CD14-positive monocyte (primary cell): ENCODE results near the gene GNG4. TPM values are rescaled to one million over a fixed set of nuclear protein-coding genes. Genes with fewer than 3 reads are reported as not detected.

Experiments used
- DNase-seq, 3 donors: peaks; one replicate each; pipeline ENCODE4 v3.0.0-alpha.2; 2011 to 2022
- H2AFZ ChIP-seq: 2 replicates; pipeline ENCODE4 v1.6.0; 2012; ENCODE audit warnings: mild to moderate bottlenecking, low read depth, low read length, inconsistent platforms; ENCODE audit not compliant: insufficient read depth, poor library complexity, severe bottlenecking
- H3K27ac ChIP-seq, 2 donors: 1 replicate in 1 of 2; 2 replicates in 1 of 2; pipeline ENCODE4 v1.5.1; 2012 to 2013; ENCODE audit warnings: low read length in 2 of 2, control low read depth in 1 of 2, inconsistent platforms in 1 of 2, low read depth in 1 of 2, mild to moderate bottlenecking in 1 of 2
- H3K27me3 ChIP-seq, 2 donors: one replicate each; pipeline versions ENCODE4 v1.6.0 to v1.6.1; 2011 to 2013; ENCODE audit warnings: low read length in 2 of 2; ENCODE audit not compliant: control insufficient read depth in 2 of 2, insufficient read depth in 2 of 2
- H3K36me3 ChIP-seq, 2 donors: replicated peaks in 1 of 2; 1 replicate in 1 of 2; 2 replicates in 1 of 2; pipeline versions ENCODE4 v1.5.1 to v1.6.1; 2012 to 2013; ENCODE audit warnings: low read length in 2 of 2, control low read depth in 1 of 2, inconsistent platforms in 1 of 2, mild to moderate bottlenecking in 1 of 2; ENCODE audit not compliant: insufficient read depth in 2 of 2, control insufficient read depth in 1 of 2
- H3K4me1 ChIP-seq, 2 donors: 1 replicate in 1 of 2; 2 replicates in 1 of 2; pipeline versions ENCODE4 v1.5.1 to v1.6.1; 2012 to 2013; ENCODE audit warnings: low read length in 2 of 2, control low read depth in 1 of 2, inconsistent platforms in 1 of 2, mild to moderate bottlenecking in 1 of 2, moderate library complexity in 1 of 2; ENCODE audit not compliant: insufficient read depth in 2 of 2, control insufficient read depth in 1 of 2
- H3K4me2 ChIP-seq: replicated peaks from 2 replicates; pipeline ENCODE3; 2012; ENCODE audit warnings: low read length, moderate library complexity, mild to moderate bottlenecking; ENCODE audit not compliant: poor library complexity, severe bottlenecking; ENCODE audit errors: extremely low read depth
- H3K4me3 ChIP-seq, 3 experiments: fragments of 200-600 bp in 1 of 3; sonication (generic) in 1 of 3; replicated peaks in 1 of 3; 1 replicate in 2 of 3; 2 replicates in 1 of 3; pipeline ENCODE4 v1.5.1; 2011 to 2013; ENCODE audit warnings: low read length in 3 of 3, mild to moderate bottlenecking in 3 of 3, control low read depth in 2 of 3, low read depth in 2 of 3, inconsistent platforms in 1 of 3, moderate library complexity in 1 of 3
- H3K79me2 ChIP-seq: 2 replicates; pipeline ENCODE4 v1.6.0; 2012; ENCODE audit warnings: mild to moderate bottlenecking, control low read depth, inconsistent platforms, low read length, moderate library complexity; ENCODE audit not compliant: insufficient read depth
- H3K9ac ChIP-seq: 2 replicates; pipeline ENCODE4 v1.6.0; 2017; ENCODE audit warnings: low read length, mild to moderate bottlenecking; ENCODE audit not compliant: insufficient read depth, poor library complexity, severe bottlenecking
- H3K9me3 ChIP-seq, 2 donors: replicated peaks in 1 of 2; 1 replicate in 1 of 2; 2 replicates in 1 of 2; pipeline versions ENCODE4 v1.5.1 to v1.6.1; 2012 to 2013; ENCODE audit warnings: low read length in 2 of 2, control low read depth in 1 of 2; ENCODE audit not compliant: control insufficient read depth in 1 of 2, insufficient read depth in 1 of 2
- H4K20me1 ChIP-seq: 2 replicates; pipeline ENCODE4 v1.6.0; 2012; ENCODE audit warnings: mild to moderate bottlenecking, low read length, control low read depth, moderate library complexity; ENCODE audit not compliant: insufficient read depth
- H3K27ac Mint-ChIP-seq, 7 donors: one replicate each; pipeline ENCODE4 v1.8.0; 2020; ENCODE audit warnings: mild to moderate bottlenecking in 7 of 7, mixed read lengths in 7 of 7, moderate library complexity in 6 of 7, inconsistent platforms in 2 of 7
- H3K27me3 Mint-ChIP-seq, 3 donors: one replicate each; pipeline ENCODE4 v1.8.0; 2021 to 2022; ENCODE audit warnings: low read depth in 3 of 3, mild to moderate bottlenecking in 3 of 3, mixed read lengths in 3 of 3, moderate library complexity in 3 of 3, inconsistent platforms in 1 of 3
- H3K36me3 Mint-ChIP-seq, 2 donors: one replicate each; pipeline ENCODE4 v1.8.0; 2020; ENCODE audit warnings: mixed read lengths in 2 of 2, inconsistent platforms in 1 of 2, mild to moderate bottlenecking in 1 of 2
- H3K4me1 Mint-ChIP-seq: one replicate; pipeline ENCODE4 v1.8.0; 2020; ENCODE audit warnings: mild to moderate bottlenecking, mixed read lengths
- H3K4me3 Mint-ChIP-seq, 2 donors: one replicate each; pipeline ENCODE4 v1.8.0; 2020; ENCODE audit warnings: mild to moderate bottlenecking in 2 of 2, mixed read lengths in 2 of 2, moderate library complexity in 1 of 2
- H3K9me3 Mint-ChIP-seq, 7 donors: one replicate each; pipeline ENCODE4 v1.8.0; 2020 to 2022; ENCODE audit warnings: mixed read lengths in 7 of 7, mild to moderate bottlenecking in 6 of 7, moderate library complexity in 6 of 7, inconsistent platforms in 2 of 7
- WGBS: methylation state at CpG from one replicate; pipeline ENCODE4 v1.1.5; 2013; ENCODE audit warnings: missing lambda C conversion rate; ENCODE audit not compliant: insufficient coverage; 5-methylcytosine and 5-hydroxymethylcytosine counted together
- intact Hi-C, 2 donors: fragments of 100-400 bp; cut with micrococcal nuclease; formaldehyde crosslinking; loops; one replicate each; pipeline versions ENCODE4 v1.15.0 to v1.15.1; 2023
- polyA plus RNA-seq, 3 donors: library from polyadenylated mRNA; depleted of rRNA in 1 of 3; unstranded in 2 of 3; stranded (reverse) in 1 of 3; fragments of 300-500 nt in 2 of 3; fragments of >200 nt in 1 of 3; fragmentation: Illumina TruSeq in 2 of 3; gene quantifications; 1 replicate in 2 of 3; 2 replicates in 1 of 3; pipeline ENCODE4 v1.2.3, GENCODE V29; 2012 to 2021
- TF ChIP-seq, protein P1 (sequence below): fragments of 200-600 bp; IDR thresholded peaks from one replicate; pipeline ENCODE4 v1.8.0; 2022; ENCODE audit warnings: antibody characterized with exemption, mild to moderate bottlenecking

Gene GNG4
- polyA plus RNA-seq, 3 donors = not detected

DNA sequence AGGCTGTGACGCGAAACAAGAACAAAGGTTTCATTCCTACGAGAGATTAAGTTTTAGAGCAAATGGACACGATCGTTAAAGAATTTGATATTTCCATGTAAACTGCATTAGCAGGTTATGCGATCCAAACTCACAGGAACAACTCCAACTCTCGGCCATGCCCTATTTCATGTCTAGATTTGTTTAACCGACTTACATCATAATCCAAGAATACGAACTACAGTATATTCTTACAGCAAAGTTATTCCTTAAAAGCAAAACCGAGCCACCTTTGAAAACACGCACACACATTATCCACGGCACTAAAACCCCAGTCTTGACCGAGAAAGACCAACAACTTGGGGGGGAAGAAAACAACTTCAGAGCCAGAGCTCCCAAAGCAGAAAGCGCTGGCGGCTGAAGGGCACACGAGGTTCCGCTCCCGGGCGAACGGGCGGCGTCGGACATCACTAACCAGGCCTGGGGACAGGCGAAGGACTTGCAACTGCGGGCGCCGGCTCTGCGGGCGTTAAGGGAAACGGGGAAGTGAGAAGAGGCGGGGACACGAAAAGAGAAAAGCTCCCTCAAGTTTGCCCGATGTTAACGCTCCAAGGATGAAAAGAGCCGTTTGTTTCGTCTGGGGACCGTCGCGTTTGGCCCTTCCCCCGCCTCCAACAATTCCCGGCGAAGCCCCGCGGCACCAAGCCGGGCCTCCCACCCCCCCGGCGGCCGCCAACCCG lies 146.0 kb downstream of the GNG4 start:
- Histone ChIP-seq H3K4me1 (peaks cover 24% of the 10 kb centered on the region in 2 donors), H3K4me3 (peak overlapping the region; percentile 52 to 91 (median 60)), H3K4me2 (peak overlapping the region; percentile 86), H3K9me3 (no peaks in the 10 kb centered on the region), H3K27me3 (no peaks in the 10 kb centered on the region), H3K36me3 (no peaks in the 10 kb centered on the region), H3K27ac (peak overlapping the region; percentile 57 to 93), H2AFZ (peak overlapping the region; percentile 86), H3K79me2 (peaks cover 46% of the 10 kb centered on the region), H3K9ac (peak overlapping the region; percentile 88), H4K20me1 (peaks cover 49% of the 10 kb centered on the region)
- intact Hi-C loops = loop anchor here (5.0 to 10.0 kb wide), 3 partner anchors 176 to 1291 kb away; partner anchors contain the start of genes ARID4B (in 2 of the 2), GGPS1 (in 2 of the 2) and MTR (in 1 of the 2)
- Mint-ChIP-seq H3K36me3 (no peaks in the 10 kb centered on the region), H3K27me3 (peaks cover 0 to 2% (median 0%) of the 10 kb centered on the region in 3 donors), H3K4me1 (peaks cover 23% of the 10 kb centered on the region), H3K27ac (peak overlapping the region; percentile 74 to 94 (median 90)), H3K9me3 (no peaks in the 10 kb centered on the region), H3K4me3 (peak overlapping the region; percentile 94 to 96)
- under 1% methylated on average over 48 of the region's 49 CpGs for WGBS
- DNase-seq = peak; percentile 63 to 70 (median 66)
- TF ChIP-seq, protein P1, sequence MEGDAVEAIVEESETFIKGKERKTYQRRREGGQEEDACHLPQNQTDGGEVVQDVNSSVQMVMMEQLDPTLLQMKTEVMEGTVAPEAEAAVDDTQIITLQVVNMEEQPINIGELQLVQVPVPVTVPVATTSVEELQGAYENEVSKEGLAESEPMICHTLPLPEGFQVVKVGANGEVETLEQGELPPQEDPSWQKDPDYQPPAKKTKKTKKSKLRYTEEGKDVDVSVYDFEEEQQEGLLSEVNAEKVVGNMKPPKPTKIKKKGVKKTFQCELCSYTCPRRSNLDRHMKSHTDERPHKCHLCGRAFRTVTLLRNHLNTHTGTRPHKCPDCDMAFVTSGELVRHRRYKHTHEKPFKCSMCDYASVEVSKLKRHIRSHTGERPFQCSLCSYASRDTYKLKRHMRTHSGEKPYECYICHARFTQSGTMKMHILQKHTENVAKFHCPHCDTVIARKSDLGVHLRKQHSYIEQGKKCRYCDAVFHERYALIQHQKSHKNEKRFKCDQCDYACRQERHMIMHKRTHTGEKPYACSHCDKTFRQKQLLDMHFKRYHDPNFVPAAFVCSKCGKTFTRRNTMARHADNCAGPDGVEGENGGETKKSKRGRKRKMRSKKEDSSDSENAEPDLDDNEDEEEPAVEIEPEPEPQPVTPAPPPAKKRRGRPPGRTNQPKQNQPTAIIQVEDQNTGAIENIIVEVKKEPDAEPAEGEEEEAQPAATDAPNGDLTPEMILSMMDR = no peak

DNA sequence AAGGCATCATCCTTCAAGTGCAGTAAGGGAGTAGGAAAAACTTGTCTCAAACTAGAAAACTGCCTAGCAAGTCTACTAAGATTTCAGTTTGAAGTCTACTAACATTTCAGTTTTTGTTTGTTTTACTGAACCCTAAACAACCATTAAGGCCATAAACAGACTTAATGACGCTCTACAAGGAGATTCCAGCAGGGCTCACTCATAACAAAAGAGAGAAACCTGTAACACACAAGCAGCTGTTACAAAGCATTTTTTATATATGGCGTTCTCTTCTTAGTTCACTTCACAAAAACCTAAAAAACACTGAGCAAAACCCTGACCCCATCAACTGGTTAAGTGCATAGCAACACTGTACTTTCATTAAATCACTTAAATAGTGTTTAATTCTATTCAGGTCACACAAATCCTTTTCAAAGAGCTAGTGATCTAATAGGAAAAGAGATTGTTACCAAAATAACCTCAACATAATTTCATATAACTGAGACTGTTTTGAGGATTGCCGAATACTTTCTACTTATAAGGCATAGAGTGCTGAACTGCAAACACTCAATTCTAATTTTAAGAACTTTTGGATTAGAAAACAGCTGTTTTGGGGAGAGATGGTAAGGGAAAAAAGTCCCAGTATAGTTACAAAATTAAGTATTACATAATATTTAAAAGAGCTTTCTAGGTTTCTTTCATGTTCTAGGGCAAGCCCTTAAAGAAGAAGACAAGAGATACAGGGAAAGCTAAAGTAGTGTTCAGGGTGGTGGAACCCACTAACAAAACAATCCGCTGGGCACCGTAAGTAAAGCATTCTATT lies 146.8 kb downstream of the GNG4 start:
- Mint-ChIP-seq H3K4me1 (peaks cover 23% of the 10 kb centered on the region), H3K27me3 (peaks cover 0 to 2% (median 0%) of the 10 kb centered on the region in 3 donors), H3K27ac (peak overlapping the region in 6 of 7 donors; percentile 74 to 93 (median 89)), H3K9me3 (no peaks in the 10 kb centered on the region), H3K4me3 (peak overlapping the region; percentile 94 to 96), H3K36me3 (no peaks in the 10 kb centered on the region)
- Histone ChIP-seq H3K79me2 (peaks cover 53% of the 10 kb centered on the region), H3K36me3 (no peaks in the 10 kb centered on the region), H3K9ac (peak overlapping the region; percentile 88), H3K4me1 (peaks cover 24% of the 10 kb centered on the region in 2 donors), H3K4me3 (peak overlapping the region; percentile 52 to 91 (median 60)), H3K27ac (peak overlapping the region in 1 of 2 donors; percentile 93), H4K20me1 (peaks cover 56% of the 10 kb centered on the region), H2AFZ (peak overlapping the region; percentile 86), H3K27me3 (no peaks in the 10 kb centered on the region), H3K4me2 (peak overlapping the region; percentile 86), H3K9me3 (no peaks in the 10 kb centered on the region)
- no peak for DNase-seq
- intact Hi-C loops = loop anchor here (5.0 to 10.0 kb wide), 3 partner anchors 176 to 1292 kb away; partner anchors contain the start of genes ARID4B (in 2 of the 2), GGPS1 (in 2 of the 2) and MTR (in 1 of the 2)
- WGBS = 49% methylated on average over 3 of the region's 5 CpGs
- TF ChIP-seq, protein P1 = no peak
